Measurements from ENCODE around the gene PRMT7.

GRCh38 chr16:68367440-68367839, 56.6 kb downstream of the PRMT7 start:
- TF ChIP-seq CTCF (IDR thresholded peaks at IDR 0.05 in 8 of 11, conservative IDR thresholded peaks at IDR 0.05 in 3 of 11) (no peak), POLR2A (IDR thresholded peaks at IDR 0.05) (no peak)
